Uterus (tissue), 2 donors: ENCODE results near the gene MMP8.

Experiments
- POLR2A ChIP-seq, 2 donors: fragments of 450-650 bp; IDR thresholded peaks; one replicate each; pipeline ENCODE4 v1.6.1; 2016; ENCODE audit warnings: antibody characterized with exemption in 2 of 2, mild to moderate bottlenecking in 1 of 2, moderate library complexity in 1 of 2
- TF ChIP-seq, protein P1 (sequence below), 4 experiments: fragments of 200-600 bp in 2 of 4; fragments of 450-650 bp in 2 of 4; sonication (generic) in 2 of 4; IDR thresholded peaks; one replicate each; pipeline ENCODE4 v1.5.1; 2016 to 2019; ENCODE audit warnings: antibody characterized with exemption in 4 of 4, mild to moderate bottlenecking in 2 of 4, moderate library complexity in 1 of 4

DNA sequence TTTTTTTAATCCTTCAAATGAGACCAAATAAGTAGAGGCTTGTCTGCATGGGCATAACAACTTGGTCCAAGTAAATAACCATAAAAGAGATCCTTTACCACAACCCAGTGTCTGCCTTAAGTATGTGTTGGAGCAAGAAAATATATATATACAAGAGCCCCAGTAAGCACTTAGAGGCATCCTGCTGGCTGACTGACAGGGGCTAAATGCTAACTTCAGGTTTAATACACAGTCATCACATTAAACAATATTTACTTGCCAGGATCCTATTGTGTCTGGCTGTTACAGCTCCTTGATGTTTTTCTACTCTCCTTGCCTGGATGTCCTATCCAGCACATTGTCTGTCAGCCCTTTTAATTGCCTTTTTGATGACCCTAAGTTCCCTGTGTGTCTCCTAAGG lies 62.1 kb downstream of the MMP8 start:
- TF ChIP-seq, protein P1, sequence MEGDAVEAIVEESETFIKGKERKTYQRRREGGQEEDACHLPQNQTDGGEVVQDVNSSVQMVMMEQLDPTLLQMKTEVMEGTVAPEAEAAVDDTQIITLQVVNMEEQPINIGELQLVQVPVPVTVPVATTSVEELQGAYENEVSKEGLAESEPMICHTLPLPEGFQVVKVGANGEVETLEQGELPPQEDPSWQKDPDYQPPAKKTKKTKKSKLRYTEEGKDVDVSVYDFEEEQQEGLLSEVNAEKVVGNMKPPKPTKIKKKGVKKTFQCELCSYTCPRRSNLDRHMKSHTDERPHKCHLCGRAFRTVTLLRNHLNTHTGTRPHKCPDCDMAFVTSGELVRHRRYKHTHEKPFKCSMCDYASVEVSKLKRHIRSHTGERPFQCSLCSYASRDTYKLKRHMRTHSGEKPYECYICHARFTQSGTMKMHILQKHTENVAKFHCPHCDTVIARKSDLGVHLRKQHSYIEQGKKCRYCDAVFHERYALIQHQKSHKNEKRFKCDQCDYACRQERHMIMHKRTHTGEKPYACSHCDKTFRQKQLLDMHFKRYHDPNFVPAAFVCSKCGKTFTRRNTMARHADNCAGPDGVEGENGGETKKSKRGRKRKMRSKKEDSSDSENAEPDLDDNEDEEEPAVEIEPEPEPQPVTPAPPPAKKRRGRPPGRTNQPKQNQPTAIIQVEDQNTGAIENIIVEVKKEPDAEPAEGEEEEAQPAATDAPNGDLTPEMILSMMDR (IDR thresholded peaks at IDR 0.05): no peak
- TF ChIP-seq POLR2A (IDR thresholded peaks at IDR 0.05): no peak
